Myocyte (in vitro differentiated cells): Measurements from ENCODE around the gene SLC25A48. TPM values are rescaled to one million over a fixed set of nuclear protein-coding genes. Genes with fewer than 3 reads are reported as not detected.
"Not testable (repeated sequence)": the region's sequence is repeated elsewhere in the genome, so short reads cannot be mapped to it uniquely, and the experiment has no call there.

ENCODE experiments used
- DNase-seq: peaks from one replicate; pipeline ENCODE4 v3.0.0-alpha.2; 2012; ENCODE audit warnings: low read depth
- total RNA-seq: library from RNA; depleted of rRNA; stranded (reverse); fragments of >200 nt; gene quantifications from 2 replicates; pipeline ENCODE4 v1.2.3, GENCODE V29; 2014

The SLC25A48 gene
- total RNA-seq, 1 donor from 2014 or later = not detected

- DNase-seq = peak; percentile 70
Measured at GRCh38 chr5:135829681-135830383, 4.6 kb upstream of the SLC25A48 start.

- no peak for DNase-seq
Measured at GRCh38 chr5:135830384-135830700, 4.1 kb upstream of the SLC25A48 start.

GRCh38 chr5:135830876-135831275, 3.6 kb upstream of the SLC25A48 start:
- no peak for DNase-seq

GRCh38 chr5:135831439-135831838, 3.0 kb upstream of the SLC25A48 start:
- no peak for DNase-seq

- DNase-seq = no peak
Measured at GRCh38 chr5:135831851-135832555, 2.5 kb upstream of the SLC25A48 start.

- no peak for DNase-seq
Measured at GRCh38 chr5:135832941-135833920, 1.2 kb upstream of the SLC25A48 start.

GRCh38 chr5:135833961-135834638, 363 bp upstream of the SLC25A48 start:
- no peak for DNase-seq

GRCh38 chr5:135835766-135836165, 1.3 kb downstream of the SLC25A48 start:
- DNase-seq = no peak

GRCh38 chr5:135838395-135838794, 3.9 kb downstream of the SLC25A48 start:
- not testable (repeated sequence) for DNase-seq

GRCh38 chr5:135839566-135839965, 5.1 kb downstream of the SLC25A48 start:
- no peak for DNase-seq

GRCh38 chr5:135840959-135841358, 6.5 kb downstream of the SLC25A48 start:
- DNase-seq = no peak

GRCh38 chr5:135842737-135843136, 8.3 kb downstream of the SLC25A48 start:
- DNase-seq = no peak

- no peak for DNase-seq
Measured at GRCh38 chr5:135843571-135844337, 9.3 kb downstream of the SLC25A48 start.

- no peak for DNase-seq
Measured at GRCh38 chr5:135846311-135846710, 11.8 kb downstream of the SLC25A48 start.

- no peak for DNase-seq
Measured at GRCh38 chr5:135847976-135848375, 13.5 kb downstream of the SLC25A48 start.

- DNase-seq = no peak
Measured at GRCh38 chr5:135850231-135850630, 15.8 kb downstream of the SLC25A48 start.

- no peak for DNase-seq
Measured at GRCh38 chr5:135850671-135851070, 16.2 kb downstream of the SLC25A48 start.

- DNase-seq = no peak
Measured at GRCh38 chr5:135851186-135851914, 16.9 kb downstream of the SLC25A48 start.

GRCh38 chr5:135851915-135852845, 17.7 kb downstream of the SLC25A48 start:
- DNase-seq = no peak
